ENCODE data around the gene NEK6. TPM values are rescaled to one million over a fixed set of nuclear protein-coding genes. Genes with fewer than 3 reads are reported as not detected.

Gene NEK6
- total RNA-seq, 5 donors from 2014 or later (not counting 1 experiment from before 2014, with no cell fraction given): 5.9 to 12.5 (median 10.4) TPM

DNA sequence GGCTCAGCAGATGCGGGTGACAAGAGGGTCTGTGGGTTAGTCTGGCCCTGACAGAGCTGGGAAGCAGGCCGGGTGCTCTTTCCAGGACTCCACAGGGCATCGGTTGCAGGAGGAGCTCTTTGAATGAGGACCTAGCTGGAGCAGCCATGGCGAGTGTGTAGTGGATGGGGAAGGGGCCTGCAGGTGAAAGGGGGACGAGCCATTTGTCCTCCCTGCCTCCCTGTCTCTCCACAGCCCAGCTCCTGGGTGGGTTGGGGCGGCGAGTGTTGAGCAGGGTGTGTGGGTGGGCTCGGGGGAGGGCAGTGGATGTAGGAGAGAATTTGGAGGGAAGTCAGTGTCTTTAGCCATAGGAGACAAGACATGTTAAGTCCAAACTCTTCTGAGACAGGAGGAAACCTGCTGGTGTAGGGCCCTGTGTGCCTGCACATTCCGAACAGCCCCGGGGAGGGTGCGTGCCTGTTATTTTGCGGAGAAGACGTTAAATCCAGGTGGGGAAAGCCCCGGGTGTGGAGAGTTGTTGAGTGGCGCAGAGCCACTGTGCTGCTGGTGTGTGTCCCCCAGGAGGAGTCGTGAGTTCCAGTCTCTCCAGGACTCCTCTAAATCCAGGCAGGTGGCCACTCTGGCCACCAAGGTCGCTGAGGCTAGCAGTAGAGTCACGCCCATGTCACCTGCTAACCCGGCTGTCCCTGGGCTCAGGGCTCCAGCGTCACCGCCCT lies 83.9 kb downstream of the NEK6 start:
- WGBS (ENCODE audit: insufficient coverage): 79% methylated on average over 14 of the region's 21 CpGs
- ChIA-PET CTCF (no interaction called here), POLR2A (no interaction called here)
- DNase-seq: no peak
- H3K27ac Mint-ChIP-seq: no peak overlapping the region
- no peak for ATAC-seq (replicated peaks in 1 of 4)
- no peaks in the 10 kb centered on the region for H3K27me3 ChIP-seq (replicated peaks in 1 of 2; ENCODE audit: control insufficient read depth in 2 of 2, extremely low read depth in 1 of 2, insufficient read depth in 2 of 2, low read length in 1 of 2)
- H3K4me3 ChIP-seq (ENCODE audit: control insufficient read depth in 1 of 2, extremely low read depth in 1 of 2, low read length in 1 of 2): no peak overlapping the region
- peaks cover 6 to 9% of the 10 kb centered on the region in 2 donors for H3K36me3 ChIP-seq (ENCODE audit: control insufficient read depth in 2 of 2, extremely low read depth in 1 of 2, insufficient read depth in 1 of 2, low read length in 1 of 2)
- no peak overlapping the region for H3K4me3 Mint-ChIP-seq
- H3K36me3 Mint-ChIP-seq: peaks cover 16% of the 10 kb centered on the region
- H3K9me3 ChIP-seq: no peaks in the 10 kb centered on the region
- H3K9me3 Mint-ChIP-seq: peaks cover 0 to 6% (median 6%) of the 10 kb centered on the region in 3 donors
- no peaks in the 10 kb centered on the region for H3K27me3 Mint-ChIP-seq
- H3K4me1 ChIP-seq (ENCODE audit: control insufficient read depth in 1 of 2, extremely low read depth in 1 of 2, insufficient read depth in 2 of 2, low read length in 2 of 2): no peaks in the 10 kb centered on the region
- H3K4me1 Mint-ChIP-seq: no peaks in the 10 kb centered on the region
- H3K27ac ChIP-seq (ENCODE audit: low read length): no peak overlapping the region

DNA sequence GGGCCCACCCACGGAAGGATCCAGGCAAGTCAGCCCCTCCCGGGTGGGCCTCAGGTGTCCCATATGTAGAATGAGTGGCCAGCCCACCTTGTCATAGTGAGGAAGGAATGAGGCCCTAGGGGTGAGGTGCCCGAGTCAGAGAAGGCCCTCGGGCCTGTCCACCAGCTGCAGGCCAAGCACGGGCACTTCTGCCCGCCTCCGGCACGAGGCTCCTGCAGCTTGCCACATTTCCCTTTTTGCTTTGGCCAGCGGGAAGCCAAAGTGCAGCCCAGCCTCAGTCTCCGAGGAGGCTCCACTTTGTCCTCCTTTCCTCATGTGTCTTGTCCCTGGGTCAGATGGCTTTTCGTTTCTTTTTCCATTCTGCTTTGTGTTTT lies 84.6 kb downstream of the NEK6 start:
- CTCF ChIA-PET: no interaction called here
- H3K4me1 Mint-ChIP-seq: no peaks in the 10 kb centered on the region
- H3K4me3 ChIP-seq (ENCODE audit: control insufficient read depth in 1 of 2, extremely low read depth in 1 of 2, low read length in 1 of 2): no peak overlapping the region
- 97% methylated on average over 9 of the region's 11 CpGs for WGBS (ENCODE audit: insufficient coverage)
- H3K4me3 Mint-ChIP-seq: no peak overlapping the region
- H3K4me1 ChIP-seq (ENCODE audit: control insufficient read depth in 1 of 2, extremely low read depth in 1 of 2, insufficient read depth in 2 of 2, low read length in 2 of 2): no peaks in the 10 kb centered on the region
- peaks cover 6 to 10% of the 10 kb centered on the region in 2 donors for H3K36me3 ChIP-seq (ENCODE audit: control insufficient read depth in 2 of 2, extremely low read depth in 1 of 2, insufficient read depth in 1 of 2, low read length in 1 of 2)
- H3K27ac ChIP-seq (ENCODE audit: low read length): no peak overlapping the region
- peaks cover 11% of the 10 kb centered on the region for H3K36me3 Mint-ChIP-seq
- no peak overlapping the region for H3K27ac Mint-ChIP-seq
- H3K9me3 ChIP-seq: no peaks in the 10 kb centered on the region
- DNase-seq (no peak), ATAC-seq (replicated peaks in 1 of 4) (no peak)
- POLR2A ChIA-PET: no interaction called here
- no peaks in the 10 kb centered on the region for H3K27me3 Mint-ChIP-seq
- H3K27me3 ChIP-seq (replicated peaks in 1 of 2; ENCODE audit: control insufficient read depth in 2 of 2, extremely low read depth in 1 of 2, insufficient read depth in 2 of 2, low read length in 1 of 2): no peaks in the 10 kb centered on the region
- H3K9me3 Mint-ChIP-seq: peaks cover 0 to 6% (median 4%) of the 10 kb centered on the region in 3 donors

DNA sequence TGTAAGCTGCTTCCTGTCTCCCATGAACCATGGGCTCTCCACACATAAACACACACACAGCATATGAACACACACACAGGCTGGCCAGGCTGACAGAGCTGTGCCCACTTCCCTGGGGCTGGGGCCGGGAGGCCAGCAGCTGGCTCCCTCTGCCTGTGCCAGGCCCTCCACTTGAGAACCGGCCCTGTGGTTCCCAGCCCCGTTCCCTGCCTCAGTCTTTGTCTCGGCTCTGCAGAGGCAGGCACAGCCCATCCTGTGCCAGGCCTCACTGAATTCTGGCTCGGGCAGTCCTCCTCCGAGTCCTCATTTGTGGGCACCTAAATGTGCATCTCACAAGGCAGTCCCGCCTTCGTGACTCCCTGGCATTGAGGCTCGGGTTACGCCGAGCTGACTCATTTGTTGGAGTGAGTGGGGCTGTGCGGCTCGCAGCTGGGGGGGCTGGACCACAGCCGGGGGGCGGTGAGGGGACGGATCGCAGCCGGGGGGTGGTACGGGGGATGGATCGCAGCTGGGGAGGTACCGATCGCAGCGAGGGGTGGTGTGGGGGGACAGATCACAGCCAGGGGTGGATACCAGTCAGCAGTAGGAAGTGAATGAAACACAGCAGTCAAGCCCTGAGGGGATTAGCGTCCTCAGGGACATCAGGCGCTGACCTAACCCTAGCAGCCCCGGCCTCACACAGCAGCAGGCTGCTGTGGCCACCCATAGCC lies 85.2 kb downstream of the NEK6 start:
- POLR2A ChIA-PET: interaction anchor here in 1 of 2 donors (0.6 kb wide), 1 partner anchor 13 kb away, joined by 3 read pairs; no protein-coding TSS in a partner anchor
- Histone ChIP-seq H3K9me3 (no peaks in the 10 kb centered on the region), H3K27me3 (replicated peaks in 1 of 2; ENCODE audit: control insufficient read depth in 2 of 2, extremely low read depth in 1 of 2, insufficient read depth in 2 of 2, low read length in 1 of 2) (no peaks in the 10 kb centered on the region), H3K4me1 (ENCODE audit: control insufficient read depth in 1 of 2, extremely low read depth in 1 of 2, insufficient read depth in 2 of 2, low read length in 2 of 2) (no peaks in the 10 kb centered on the region), H3K27ac (ENCODE audit: low read length) (no peak overlapping the region), H3K4me3 (ENCODE audit: control insufficient read depth in 1 of 2, extremely low read depth in 1 of 2, low read length in 1 of 2) (no peak overlapping the region), H3K36me3 (ENCODE audit: control insufficient read depth in 2 of 2, extremely low read depth in 1 of 2, insufficient read depth in 1 of 2, low read length in 1 of 2) (peaks cover 10 to 16% of the 10 kb centered on the region in 2 donors)
- 92% methylated on average over 15 of the region's 26 CpGs for whole genome bisulfite sequencing (ENCODE audit: insufficient coverage)
- H3K9me3 Mint-ChIP-seq: peaks cover 0 to 6% (median 0%) of the 10 kb centered on the region in 3 donors
- ATAC-seq (replicated peaks in 1 of 4) (no peak), DNase-seq (no peak)
- no peak overlapping the region for H3K4me3 Mint-ChIP-seq
- H3K27ac Mint-ChIP-seq: no peak overlapping the region
- CTCF ChIA-PET: no interaction called here
- peaks cover 6% of the 10 kb centered on the region for H3K36me3 Mint-ChIP-seq
- no peaks in the 10 kb centered on the region for H3K4me1 Mint-ChIP-seq
- H3K27me3 Mint-ChIP-seq: no peaks in the 10 kb centered on the region

DNA sequence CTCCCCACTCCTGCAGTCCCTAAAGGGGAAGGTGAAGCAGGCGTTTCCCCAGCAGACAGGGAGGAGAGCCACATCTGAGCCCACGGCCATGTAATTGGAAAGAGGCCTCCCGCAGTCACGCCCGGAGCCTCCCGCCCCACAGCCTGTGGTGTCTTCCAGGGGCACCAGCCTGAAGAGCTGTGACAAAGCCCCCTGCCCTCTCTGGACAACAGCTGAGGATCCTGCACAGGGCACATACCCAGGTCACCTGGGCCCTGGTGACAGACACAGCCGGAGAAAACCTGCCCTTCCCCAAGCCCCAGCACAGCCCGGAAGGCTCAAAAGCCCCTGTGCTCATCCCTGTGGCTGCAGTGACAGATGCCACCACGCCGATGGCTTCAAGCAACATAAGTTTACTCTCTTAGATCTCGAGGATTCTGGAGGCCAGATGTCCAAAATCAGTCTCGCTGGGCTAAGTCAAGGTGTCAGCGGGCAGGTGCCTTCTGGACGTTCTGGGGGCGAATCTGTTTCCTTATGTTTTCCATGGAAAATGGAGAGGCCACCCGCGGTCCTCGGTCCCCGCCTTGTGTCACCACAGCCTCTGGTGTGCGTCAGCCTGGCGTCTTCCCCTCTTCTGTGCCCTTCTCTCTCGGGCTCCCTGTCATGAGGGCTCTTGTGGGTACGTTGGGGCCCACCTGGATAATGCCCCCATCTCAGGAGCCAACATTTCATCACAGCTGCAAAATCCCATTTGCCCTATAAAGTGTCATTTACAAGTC lies 86.0 kb downstream of the NEK6 start:
- H3K27ac Mint-ChIP-seq: no peak overlapping the region
- Histone ChIP-seq H3K9me3 (no peaks in the 10 kb centered on the region), H3K36me3 (ENCODE audit: control insufficient read depth in 2 of 2, extremely low read depth in 1 of 2, insufficient read depth in 1 of 2, low read length in 1 of 2) (peaks cover 13 to 23% of the 10 kb centered on the region in 2 donors), H3K27ac (ENCODE audit: low read length) (no peak overlapping the region), H3K4me1 (ENCODE audit: control insufficient read depth in 1 of 2, extremely low read depth in 1 of 2, insufficient read depth in 2 of 2, low read length in 2 of 2) (no peaks in the 10 kb centered on the region), H3K4me3 (ENCODE audit: control insufficient read depth in 1 of 2, extremely low read depth in 1 of 2, low read length in 1 of 2) (no peak overlapping the region), H3K27me3 (replicated peaks in 1 of 2; ENCODE audit: control insufficient read depth in 2 of 2, extremely low read depth in 1 of 2, insufficient read depth in 2 of 2, low read length in 1 of 2) (no peaks in the 10 kb centered on the region)
- DNase-seq (no peak), ATAC-seq (replicated peaks in 1 of 4) (no peak)
- ChIA-PET POLR2A (interaction anchor here in 1 of 2 donors (0.6 kb wide), 1 partner anchor 12 kb away, joined by 3 read pairs; no protein-coding TSS in a partner anchor), CTCF (no interaction called here)
- no peaks in the 10 kb centered on the region for H3K4me1 Mint-ChIP-seq
- 96% methylated on average over 23 of the region's 23 CpGs for WGBS (ENCODE audit: insufficient coverage)
- peaks cover 3% of the 10 kb centered on the region for H3K36me3 Mint-ChIP-seq
- H3K4me3 Mint-ChIP-seq: no peak overlapping the region
- H3K9me3 Mint-ChIP-seq: no peaks in the 10 kb centered on the region
- no peaks in the 10 kb centered on the region for H3K27me3 Mint-ChIP-seq

DNA sequence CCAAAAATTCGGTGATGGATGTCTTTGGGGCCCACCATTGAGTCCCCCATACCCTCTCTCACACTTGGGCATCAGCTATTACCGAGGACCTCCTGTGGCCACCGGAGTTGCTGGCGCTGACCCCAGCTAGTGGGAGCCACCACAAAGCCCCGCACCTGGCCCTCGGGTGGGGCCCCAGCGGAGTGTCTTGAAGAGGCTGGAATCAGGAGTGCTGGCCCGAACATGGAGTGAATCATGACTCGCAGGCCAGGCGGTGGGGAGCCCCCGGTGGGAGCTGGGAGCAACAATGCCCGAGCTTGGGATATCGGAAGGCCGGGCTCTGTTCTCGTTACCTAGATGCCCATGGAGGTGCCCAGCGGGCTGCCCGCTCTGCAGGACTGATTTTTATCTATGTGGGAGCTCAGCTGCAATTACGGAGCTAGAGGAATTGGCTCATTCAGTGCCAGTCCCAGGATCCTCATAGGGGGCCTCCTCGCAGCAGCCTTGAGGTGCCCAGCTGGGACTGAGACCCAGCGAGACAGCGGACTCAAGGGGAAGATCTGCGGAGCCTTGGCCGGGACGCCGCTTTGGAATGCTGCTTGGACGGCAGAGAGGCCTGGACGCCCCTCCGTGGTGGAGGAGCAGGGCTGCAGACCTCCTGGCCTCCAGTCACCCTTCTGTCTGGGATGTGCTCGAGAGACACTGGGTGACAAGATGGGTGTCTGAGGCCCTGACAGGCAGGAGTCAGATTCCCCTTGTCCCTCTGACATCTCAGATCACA lies 86.7 kb downstream of the NEK6 start:
- no peak for ATAC-seq (replicated peaks in 1 of 4)
- Mint-ChIP-seq H3K4me1 (no peaks in the 10 kb centered on the region), H3K9me3 (no peaks in the 10 kb centered on the region), H3K4me3 (no peak overlapping the region), H3K27ac (no peak overlapping the region), H3K36me3 (peaks cover 3% of the 10 kb centered on the region), H3K27me3 (no peaks in the 10 kb centered on the region)
- Histone ChIP-seq H3K4me3 (ENCODE audit: control insufficient read depth in 1 of 2, extremely low read depth in 1 of 2, low read length in 1 of 2) (no peak overlapping the region), H3K4me1 (ENCODE audit: control insufficient read depth in 1 of 2, extremely low read depth in 1 of 2, insufficient read depth in 2 of 2, low read length in 2 of 2) (no peaks in the 10 kb centered on the region), H3K27me3 (replicated peaks in 1 of 2; ENCODE audit: control insufficient read depth in 2 of 2, extremely low read depth in 1 of 2, insufficient read depth in 2 of 2, low read length in 1 of 2) (no peaks in the 10 kb centered on the region), H3K27ac (ENCODE audit: low read length) (no peak overlapping the region), H3K9me3 (no peaks in the 10 kb centered on the region), H3K36me3 (ENCODE audit: control insufficient read depth in 2 of 2, extremely low read depth in 1 of 2, insufficient read depth in 1 of 2, low read length in 1 of 2) (peaks cover 13 to 26% of the 10 kb centered on the region in 2 donors)
- CTCF ChIA-PET: no interaction called here
- POLR2A ChIA-PET: no interaction called here
- 94% methylated on average over 26 of the region's 29 CpGs for WGBS (ENCODE audit: insufficient coverage)
- no peak for DNase-seq

DNA sequence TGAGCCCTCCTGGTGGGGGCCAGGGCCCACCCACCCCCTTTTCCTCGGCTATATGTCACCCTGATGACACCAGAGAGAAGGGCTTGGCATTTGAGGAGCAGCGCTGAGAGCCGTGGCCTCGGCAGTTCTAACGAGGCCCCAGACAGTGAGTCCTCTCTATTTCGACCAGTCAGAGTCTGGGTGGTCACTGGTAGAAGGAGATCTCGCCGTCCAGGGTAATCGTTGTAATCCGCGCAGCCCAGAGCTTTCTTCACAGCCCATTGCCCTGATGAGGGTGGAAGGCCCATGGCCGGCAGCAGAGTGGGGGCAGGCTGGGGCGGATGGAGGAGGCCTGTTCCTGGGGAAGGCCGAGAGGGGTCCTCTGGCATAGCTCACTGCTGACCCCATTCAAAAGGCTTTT lies 87.3 kb downstream of the NEK6 start:
- WGBS (ENCODE audit: insufficient coverage): 94% methylated on average over 13 of the region's 14 CpGs

More for the DNA sequence above, 87.3 kb downstream of the NEK6 start:
- Histone ChIP-seq H3K4me1 (ENCODE audit: control insufficient read depth in 1 of 2, extremely low read depth in 1 of 2, insufficient read depth in 2 of 2, low read length in 2 of 2) (no peaks in the 10 kb centered on the region), H3K27me3 (replicated peaks in 1 of 2; ENCODE audit: control insufficient read depth in 2 of 2, extremely low read depth in 1 of 2, insufficient read depth in 2 of 2, low read length in 1 of 2) (no peaks in the 10 kb centered on the region), H3K9me3 (no peaks in the 10 kb centered on the region), H3K4me3 (ENCODE audit: control insufficient read depth in 1 of 2, extremely low read depth in 1 of 2, low read length in 1 of 2) (no peak overlapping the region), H3K36me3 (ENCODE audit: control insufficient read depth in 2 of 2, extremely low read depth in 1 of 2, insufficient read depth in 1 of 2, low read length in 1 of 2) (peaks cover 13 to 32% of the 10 kb centered on the region in 2 donors), H3K27ac (ENCODE audit: low read length) (no peak overlapping the region)
- Mint-ChIP-seq H3K27me3 (no peaks in the 10 kb centered on the region), H3K27ac (no peak overlapping the region), H3K9me3 (no peaks in the 10 kb centered on the region), H3K4me1 (no peaks in the 10 kb centered on the region), H3K36me3 (peaks cover 3% of the 10 kb centered on the region), H3K4me3 (no peak overlapping the region)
- CTCF ChIA-PET: no interaction called here
- DNase-seq: no peak
- ATAC-seq (replicated peaks in 1 of 4): no peak
- POLR2A ChIA-PET: no interaction called here
